Adipose tissue (tissue), 3 donors: Measurements from ENCODE around the gene KRTAP22-1. TPM values are rescaled to one million over a fixed set of nuclear protein-coding genes. Genes with fewer than 3 reads are reported as not detected.

ENCODE experiments used
- H3K27ac ChIP-seq: one replicate; pipeline ENCODE4 v1.5.1; 2013; ENCODE audit warnings: low read depth, low read length
- WGBS, 3 donors: extraction: QIAGEN DNeasy Blood & Tissue Kit; methylation state at CpG; one replicate each; pipeline ENCODE4 v1.1.7; 2013; 5-methylcytosine and 5-hydroxymethylcytosine counted together
- polyA plus RNA-seq, 3 donors: library from polyadenylated mRNA; stranded (reverse); fragments of 200-250 nt; gene quantifications; one replicate each; pipeline ENCODE4 v1.2.3, GENCODE V29; 2013
- donor health status: healthy with polysubstance abuse.
- donor health status: Bipolar disorder and iron deficiency.
- donor health status: healthy.

Gene KRTAP22-1
- polyA plus RNA-seq, 3 donors: not detected

GRCh38 chr21:30620080-30620479, 19.2 kb downstream of the KRTAP22-1 start:
- no peak overlapping the region for H3K27ac ChIP-seq

- 76 to 83% (median 80%) methylated on average over 3 of the region's 3 CpGs for WGBS, 3 donors
- no peak within 1 kb of the TSS for H3K27ac ChIP-seq
These were observed 19.6 kb downstream of the KRTAP22-1 start, which contains the start of gene KRTAP20-4 for GRCh38 chr21:30620522-30620921. Gene KRTAP20-4 (plus strand): TSS chr21:30620627.

- WGBS, 3 donors: 84 to 90% (median 88%) methylated on average over 3 of the region's 3 CpGs
- no peak overlapping the region for H3K27ac ChIP-seq
These were observed 22.5 kb downstream of the KRTAP22-1 start for GRCh38 chr21:30623362-30623761.

- WGBS, 3 donors: 54 to 64% (median 62%) methylated on average over 4 of the region's 4 CpGs
- no peak overlapping the region for H3K27ac ChIP-seq
These were observed 24.7 kb downstream of the KRTAP22-1 start for GRCh38 chr21:30625449-30626165.

GRCh38 chr21:30628109-30628508, 27.2 kb downstream of the KRTAP22-1 start:
- 76 to 92% (median 79%) methylated on average over 4 of the region's 4 CpGs for WGBS, 3 donors
- H3K27ac ChIP-seq: no peak overlapping the region

GRCh38 chr21:30629200-30629599, 28.3 kb downstream of the KRTAP22-1 start:
- no peak overlapping the region for H3K27ac ChIP-seq

GRCh38 chr21:30634906-30635305, 34.0 kb downstream of the KRTAP22-1 start, which contains the start of gene KRTAP20-2:
Gene KRTAP20-2 (plus strand): TSS chr21:30635206. CDS start chr21:30635264, 58 bp downstream.
- no peak within 1 kb of the TSS for H3K27ac ChIP-seq
- WGBS, 3 donors: 81 to 96% (median 90%) methylated on average over 1 of the region's 1 CpG

More at GRCh38 chr21:30629200-30629599, 28.3 kb downstream of the KRTAP22-1 start:
- 30 to 41% (median 40%) methylated on average over 1 of the region's 1 CpG for WGBS, 3 donors

GRCh38 chr21:30638686-30639085, 37.8 kb downstream of the KRTAP22-1 start:
- no peak overlapping the region for H3K27ac ChIP-seq
- 79 to 86% (median 85%) methylated on average over 3 of the region's 3 CpGs for WGBS, 3 donors

- no peak within 1 kb of the TSS for H3K27ac ChIP-seq
- WGBS, 3 donors: 79 to 88% (median 82%) methylated on average over 2 of the region's 2 CpGs
These were observed 41.7 kb downstream of the KRTAP22-1 start, which contains the start of gene KRTAP20-3 for GRCh38 chr21:30642564-30642963. Gene KRTAP20-3 (plus strand): TSS chr21:30642864.

GRCh38 chr21:30646904-30647414, 46.1 kb downstream of the KRTAP22-1 start:
- no peak overlapping the region for H3K27ac ChIP-seq
- 59 to 86% (median 68%) methylated on average over 1 of the region's 1 CpG for WGBS, 3 donors

Other genes with a start within 250 kb of the KRTAP22-1 start
- not detected for gene KRTAP13-2, start 228.8 kb upstream of the KRTAP22-1 start, polyA plus RNA-seq
- gene KRTAP13-1, start 205.1 kb upstream of the KRTAP22-1 start, polyA plus RNA-seq: not detected
- gene KRTAP13-3, start 175.2 kb upstream of the KRTAP22-1 start, polyA plus RNA-seq: not detected
- gene KRTAP13-4, start 170.9 kb upstream of the KRTAP22-1 start, polyA plus RNA-seq: not detected
- gene KRTAP15-1, start 160.8 kb upstream of the KRTAP22-1 start, polyA plus RNA-seq: not detected
- not detected for gene KRTAP19-1, start 120.7 kb upstream of the KRTAP22-1 start, polyA plus RNA-seq
- not detected for gene KRTAP19-2, start 113.7 kb upstream of the KRTAP22-1 start, polyA plus RNA-seq
- gene KRTAP19-3, start 109.1 kb upstream of the KRTAP22-1 start, polyA plus RNA-seq: not detected
- gene KRTAP19-4, start 103.9 kb upstream of the KRTAP22-1 start, polyA plus RNA-seq: not detected
- not detected for gene KRTAP19-5, start 98.9 kb upstream of the KRTAP22-1 start, polyA plus RNA-seq
- gene KRTAP19-6, start 59.2 kb upstream of the KRTAP22-1 start, polyA plus RNA-seq: not detected
- not detected for gene KRTAP19-7, start 39.8 kb upstream of the KRTAP22-1 start, polyA plus RNA-seq
- not detected for gene KRTAP22-2, start 10.7 kb upstream of the KRTAP22-1 start, polyA plus RNA-seq
- gene KRTAP6-3, start 8.6 kb upstream of the KRTAP22-1 start, polyA plus RNA-seq: not detected
- not detected for gene KRTAP6-2, start 2.2 kb upstream of the KRTAP22-1 start, polyA plus RNA-seq
- not detected for gene KRTAP6-1, start 12.8 kb downstream of the KRTAP22-1 start, polyA plus RNA-seq
- gene KRTAP20-1, start 15.3 kb downstream of the KRTAP22-1 start, polyA plus RNA-seq: not detected
- gene KRTAP20-4, start 19.5 kb downstream of the KRTAP22-1 start, polyA plus RNA-seq: not detected
- not detected for gene KRTAP20-2, start 34.1 kb downstream of the KRTAP22-1 start, polyA plus RNA-seq
- gene KRTAP20-3, start 41.8 kb downstream of the KRTAP22-1 start, polyA plus RNA-seq: not detected
- not detected for gene KRTAP21-3, start 117.7 kb downstream of the KRTAP22-1 start, polyA plus RNA-seq
- not detected for gene KRTAP21-2, start 146.2 kb downstream of the KRTAP22-1 start, polyA plus RNA-seq
- not detected for gene KRTAP21-1, start 154.3 kb downstream of the KRTAP22-1 start, polyA plus RNA-seq
- gene KRTAP8-1, start 212.2 kb downstream of the KRTAP22-1 start, polyA plus RNA-seq: not detected
- gene KRTAP7-1, start 228.7 kb downstream of the KRTAP22-1 start, polyA plus RNA-seq: not detected